HepG2 (cell line): Measurements from ENCODE around the gene PDIK1L. TPM values are rescaled to one million over a fixed set of nuclear protein-coding genes. Genes with fewer than 3 reads are reported as not detected.

Source experiments
- BHLHE40 ChIP-seq: IDR thresholded peaks from 2 replicates; pipeline ENCODE4 v1.6.1; 2011; ENCODE audit warnings: low read length, improper control_type of control experiment
- EED ChIP-seq: sonication (generic); formaldehyde crosslinking; IDR thresholded peaks from 2 replicates; pipeline ENCODE4 v1.5.0; 2020; ENCODE audit warnings: mild to moderate bottlenecking, missing genetic modification reagents
- GFI1 ChIP-seq: sonication (generic); formaldehyde crosslinking; IDR thresholded peaks from 2 replicates; pipeline ENCODE4 v1.5.0; 2020; ENCODE audit warnings: missing genetic modification reagents, mild to moderate bottlenecking, borderline replicate concordance
- HMG20B ChIP-seq: conservative IDR thresholded peaks from 2 replicates; pipeline ENCODE4 v1.6.1; 2016; ENCODE audit warnings: missing genetic modification reagents, missing compliant biosample characterization
- NFKBIZ ChIP-seq: IDR thresholded peaks from 2 replicates; pipeline ENCODE4 v1.6.1; 2018; ENCODE audit warnings: missing genetic modification reagents, missing compliant biosample characterization
- NFYC ChIP-seq: IDR thresholded peaks from 2 replicates; pipeline ENCODE4 v1.6.1; 2016; ENCODE audit warnings: missing genetic modification reagents, missing compliant biosample characterization
- RBAK ChIP-seq: sonication (generic); formaldehyde crosslinking; IDR thresholded peaks from 2 replicates; pipeline ENCODE4 v1.5.1; 2020; ENCODE audit warnings: mild to moderate bottlenecking, missing genetic modification reagents
- SPEN ChIP-seq: sonication (generic); formaldehyde crosslinking; IDR thresholded peaks from 2 replicates; pipeline ENCODE4 v1.5.1; 2020; ENCODE audit warnings: low read depth, mild to moderate bottlenecking, missing genetic modification reagents
- ZMYM2 ChIP-seq: sonication (generic); formaldehyde crosslinking; IDR thresholded peaks from 2 replicates; pipeline ENCODE4 v1.8.0; 2022; ENCODE audit warnings: mild to moderate bottlenecking, missing genetic modification reagents
- ZNF547 ChIP-seq: sonication (generic); formaldehyde crosslinking; IDR thresholded peaks from 2 replicates; pipeline ENCODE4 v1.5.1; 2020; ENCODE audit warnings: mild to moderate bottlenecking, missing genetic modification reagents
- polyA plus RNA-seq, 8 experiments: library from polyadenylated mRNA; depleted of rRNA in 3 of 8; stranded (reverse) in 7 of 8; unstranded in 1 of 8; fragments of >200 nt; fragmentation: Illumina TruSeq in 4 of 8; extraction: Trizol in 4 of 8; gene quantifications; 2 replicates each; pipeline versions ENCODE4 v1.2.1 to v1.2.3, GENCODE V29; 2011 to 2016; ENCODE audit warnings: low read depth in 4 of 8, missing spikeins in 1 of 8, mixed read lengths in 1 of 8; ENCODE audit not compliant: insufficient read depth in 1 of 8
- total RNA-seq, 5 experiments: library from RNA; depleted of rRNA; stranded (reverse); fragments of >200 nt; fragmentation: Illumina TruSeq; extraction: Trizol; gene quantifications; 2 replicates each; pipeline ENCODE4 v1.2.3, GENCODE V29; 2016; ENCODE audit warnings: low read depth in 1 of 5
- TF ChIP-seq, protein P1 (sequence below): sonication (generic); formaldehyde crosslinking; IDR thresholded peaks from one replicate; pipeline ENCODE4 v1.5.1; 2020; ENCODE audit warnings: mild to moderate bottlenecking, missing genetic modification reagents; ENCODE audit errors: not compliant biosample characterization
- TF ChIP-seq, protein P2 (sequence below), 2 experiments: sonication (generic) in 1 of 2; formaldehyde crosslinking in 1 of 2; IDR thresholded peaks; 2 replicates each; pipeline versions ENCODE4 v1.4.0 to v1.6.1; 2016 to 2020; ENCODE audit warnings: borderline replicate concordance in 1 of 2, low read depth in 1 of 2, mild to moderate bottlenecking in 1 of 2, missing genetic modification reagents in 1 of 2
- TF ChIP-seq, protein P3 (sequence below): sonication (generic); formaldehyde crosslinking; IDR thresholded peaks from 2 replicates; pipeline ENCODE4 v1.5.0; 2020; ENCODE audit warnings: mild to moderate bottlenecking, missing genetic modification reagents, borderline replicate concordance

PDIK1L gene
- total and polyA plus RNA-seq, 2 of the 13 experiments (the other 11 are each of a cell fraction or from before 2014, with no cell fraction given) = 1.9 to 4.6 TPM

DNA sequence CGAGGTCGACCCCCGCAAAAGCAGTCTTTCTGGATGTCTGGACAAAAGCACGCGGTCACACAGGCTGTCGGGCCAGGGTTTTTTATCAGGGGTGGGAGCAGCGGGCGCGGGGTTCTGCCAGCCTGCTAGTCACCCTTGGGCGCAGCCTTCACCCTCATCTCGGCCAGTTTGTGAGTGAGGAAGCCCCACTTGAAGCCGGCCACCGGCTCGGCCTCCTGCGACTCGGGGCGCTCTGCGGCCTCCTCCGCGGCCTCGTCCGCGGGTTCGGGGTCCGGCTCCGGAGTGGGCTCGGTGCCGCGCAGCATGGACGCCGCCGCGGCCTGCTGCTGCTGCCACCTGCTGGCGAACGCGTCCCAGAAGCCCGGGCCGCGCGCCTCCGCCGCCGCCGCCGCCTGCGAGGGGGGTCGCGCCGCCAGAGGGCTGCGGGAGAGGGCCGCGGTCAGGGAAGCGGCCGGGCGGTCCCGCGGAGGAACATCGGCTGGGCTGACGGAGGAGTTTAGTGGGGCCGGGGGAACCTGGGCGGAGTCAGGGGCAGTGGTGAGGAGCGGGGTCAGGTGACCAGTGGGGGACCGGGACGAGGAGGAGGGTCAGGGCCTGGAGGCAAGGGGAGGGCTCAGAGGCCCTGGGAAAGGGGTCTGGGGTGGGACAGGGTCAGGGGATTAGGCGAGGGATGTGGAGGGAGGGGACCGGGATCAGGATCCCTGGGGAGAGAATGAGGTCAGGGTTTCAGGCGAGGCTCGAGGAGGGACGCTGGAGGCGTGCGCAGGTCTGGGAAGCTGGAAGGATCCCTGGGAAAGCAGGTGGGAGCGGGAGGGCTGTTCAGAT, 52.6 kb downstream of the PDIK1L start (continued):
- TF ChIP-seq, protein P1, sequence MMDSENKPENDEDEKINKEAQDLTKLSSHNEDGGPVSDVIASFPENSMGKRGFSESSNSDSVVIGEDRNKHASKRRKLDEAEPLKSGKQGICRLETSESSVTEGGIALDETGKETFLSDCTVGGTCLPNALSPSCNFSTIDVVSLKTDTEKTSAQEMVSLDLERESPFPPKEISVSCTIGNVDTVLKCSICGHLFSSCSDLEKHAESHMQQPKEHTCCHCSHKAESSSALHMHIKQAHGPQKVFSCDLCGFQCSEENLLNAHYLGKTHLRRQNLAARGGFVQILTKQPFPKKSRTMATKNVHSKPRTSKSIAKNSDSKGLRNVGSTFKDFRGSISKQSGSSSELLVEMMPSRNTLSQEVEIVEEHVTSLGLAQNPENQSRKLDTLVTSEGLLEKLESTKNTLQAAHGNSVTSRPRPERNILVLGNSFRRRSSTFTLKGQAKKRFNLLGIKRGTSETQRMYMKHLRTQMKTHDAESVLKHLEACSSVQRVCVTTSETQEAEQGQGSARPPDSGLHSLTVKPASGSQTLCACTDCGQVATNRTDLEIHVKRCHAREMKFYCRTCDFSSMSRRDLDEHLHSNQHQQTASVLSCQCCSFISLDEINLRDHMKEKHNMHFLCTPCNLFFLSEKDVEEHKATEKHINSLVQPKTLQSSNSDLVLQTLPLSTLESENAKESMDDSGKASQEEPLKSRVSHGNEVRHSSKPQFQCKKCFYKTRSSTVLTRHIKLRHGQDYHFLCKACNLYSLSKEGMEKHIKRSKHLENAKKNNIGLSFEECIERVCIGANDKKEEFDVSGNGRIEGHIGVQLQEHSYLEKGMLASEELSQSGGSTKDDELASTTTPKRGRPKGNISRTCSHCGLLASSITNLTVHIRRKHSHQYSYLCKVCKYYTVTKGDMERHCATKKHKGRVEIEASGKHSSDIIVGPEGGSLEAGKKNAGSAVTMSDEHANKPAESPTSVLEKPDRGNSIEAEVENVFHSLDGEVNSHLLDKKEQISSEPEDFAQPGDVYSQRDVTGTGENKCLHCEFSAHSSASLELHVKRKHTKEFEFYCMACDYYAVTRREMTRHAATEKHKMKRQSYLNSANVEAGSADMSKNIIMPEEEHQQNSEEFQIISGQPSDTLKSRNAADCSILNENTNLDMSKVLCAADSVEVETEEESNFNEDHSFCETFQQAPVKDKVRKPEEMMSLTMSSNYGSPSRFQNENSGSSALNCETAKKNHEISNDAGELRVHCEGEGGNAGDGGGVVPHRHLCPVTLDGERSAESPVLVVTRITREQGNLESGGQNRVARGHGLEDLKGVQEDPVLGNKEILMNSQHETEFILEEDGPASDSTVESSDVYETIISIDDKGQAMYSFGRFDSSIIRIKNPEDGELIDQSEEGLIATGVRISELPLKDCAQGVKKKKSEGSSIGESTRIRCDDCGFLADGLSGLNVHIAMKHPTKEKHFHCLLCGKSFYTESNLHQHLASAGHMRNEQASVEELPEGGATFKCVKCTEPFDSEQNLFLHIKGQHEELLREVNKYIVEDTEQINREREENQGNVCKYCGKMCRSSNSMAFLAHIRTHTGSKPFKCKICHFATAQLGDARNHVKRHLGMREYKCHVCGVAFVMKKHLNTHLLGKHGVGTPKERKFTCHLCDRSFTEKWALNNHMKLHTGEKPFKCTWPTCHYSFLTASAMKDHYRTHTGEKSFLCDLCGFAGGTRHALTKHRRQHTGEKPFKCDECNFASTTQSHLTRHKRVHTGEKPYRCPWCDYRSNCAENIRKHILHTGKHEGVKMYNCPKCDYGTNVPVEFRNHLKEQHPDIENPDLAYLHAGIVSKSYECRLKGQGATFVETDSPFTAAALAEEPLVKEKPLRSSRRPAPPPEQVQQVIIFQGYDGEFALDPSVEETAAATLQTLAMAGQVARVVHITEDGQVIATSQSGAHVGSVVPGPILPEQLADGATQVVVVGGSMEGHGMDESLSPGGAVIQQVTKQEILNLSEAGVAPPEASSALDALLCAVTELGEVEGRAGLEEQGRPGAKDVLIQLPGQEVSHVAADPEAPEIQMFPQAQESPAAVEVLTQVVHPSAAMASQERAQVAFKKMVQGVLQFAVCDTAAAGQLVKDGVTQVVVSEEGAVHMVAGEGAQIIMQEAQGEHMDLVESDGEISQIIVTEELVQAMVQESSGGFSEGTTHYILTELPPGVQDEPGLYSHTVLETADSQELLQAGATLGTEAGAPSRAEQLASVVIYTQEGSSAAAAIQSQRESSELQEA (CRISPR knock-in tag) = no peak
- TF ChIP-seq ZNF547 (CRISPR knock-in tag) (no peak), HMG20B (no peak), NFKBIZ (CRISPR knock-in tag) (no peak), EED (CRISPR knock-in tag) (no peak), NFYC (CRISPR knock-in tag) (no peak), ZMYM2 (CRISPR knock-in tag) (no peak), GFI1 (CRISPR knock-in tag) (no peak), SPEN (CRISPR knock-in tag) (no peak), RBAK (CRISPR knock-in tag) (no peak), BHLHE40 (no peak)
- TF ChIP-seq, protein P2, sequence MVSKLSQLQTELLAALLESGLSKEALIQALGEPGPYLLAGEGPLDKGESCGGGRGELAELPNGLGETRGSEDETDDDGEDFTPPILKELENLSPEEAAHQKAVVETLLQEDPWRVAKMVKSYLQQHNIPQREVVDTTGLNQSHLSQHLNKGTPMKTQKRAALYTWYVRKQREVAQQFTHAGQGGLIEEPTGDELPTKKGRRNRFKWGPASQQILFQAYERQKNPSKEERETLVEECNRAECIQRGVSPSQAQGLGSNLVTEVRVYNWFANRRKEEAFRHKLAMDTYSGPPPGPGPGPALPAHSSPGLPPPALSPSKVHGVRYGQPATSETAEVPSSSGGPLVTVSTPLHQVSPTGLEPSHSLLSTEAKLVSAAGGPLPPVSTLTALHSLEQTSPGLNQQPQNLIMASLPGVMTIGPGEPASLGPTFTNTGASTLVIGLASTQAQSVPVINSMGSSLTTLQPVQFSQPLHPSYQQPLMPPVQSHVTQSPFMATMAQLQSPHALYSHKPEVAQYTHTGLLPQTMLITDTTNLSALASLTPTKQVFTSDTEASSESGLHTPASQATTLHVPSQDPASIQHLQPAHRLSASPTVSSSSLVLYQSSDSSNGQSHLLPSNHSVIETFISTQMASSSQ (IDR thresholded peaks at IDR 0.05; ENCODE audit: low read depth) = no peak
- TF ChIP-seq, protein P2 (CRISPR knock-in tag; IDR thresholded peaks at IDR 0.05; ENCODE audit: borderline replicate concordance) = no peak
- TF ChIP-seq, protein P3, sequence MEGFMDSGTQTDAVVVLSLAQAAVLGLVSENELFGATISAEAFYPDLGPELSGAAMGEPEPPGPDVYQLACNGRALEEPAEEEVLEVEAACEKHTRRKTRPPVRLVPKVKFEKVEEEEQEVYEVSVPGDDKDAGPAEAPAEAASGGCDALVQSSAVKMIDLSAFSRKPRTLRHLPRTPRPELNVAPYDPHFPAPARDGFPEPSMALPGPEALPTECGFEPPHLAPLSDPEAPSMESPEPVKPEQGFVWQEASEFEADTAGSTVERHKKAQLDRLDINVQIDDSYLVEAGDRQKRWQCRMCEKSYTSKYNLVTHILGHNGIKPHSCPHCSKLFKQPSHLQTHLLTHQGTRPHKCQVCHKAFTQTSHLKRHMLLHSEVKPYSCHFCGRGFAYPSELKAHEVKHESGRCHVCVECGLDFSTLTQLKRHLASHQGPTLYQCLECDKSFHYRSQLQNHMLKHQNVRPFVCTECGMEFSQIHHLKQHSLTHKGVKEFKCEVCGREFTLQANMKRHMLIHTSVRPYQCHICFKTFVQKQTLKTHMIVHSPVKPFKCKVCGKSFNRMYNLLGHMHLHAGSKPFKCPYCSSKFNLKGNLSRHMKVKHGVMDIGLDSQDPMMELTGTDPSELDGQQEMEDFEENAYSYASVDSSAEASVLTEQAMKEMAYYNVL (CRISPR knock-in tag) = 0 out of 2 replicates have a peak, but pooled peaks have one; percentile 25
